Transverse colon (tissue), 4 donors: ENCODE results near the gene SRSF4.
"Not testable (repeated sequence)": the region's sequence is repeated elsewhere in the genome, so short reads cannot be mapped to it uniquely, and the experiment has no call there.

Source experiments
- CTCF ChIP-seq, 5 experiments: fragments of 200-600 bp in 3 of 5; fragments of 450-650 bp in 2 of 5; sonication (generic) in 3 of 5; IDR thresholded peaks; 1 replicate in 2 of 5; 2 replicates in 3 of 5; pipeline ENCODE4 v1.5.1; 2016 to 2017; ENCODE audit warnings: antibody characterized with exemption in 5 of 5, inconsistent platforms in 3 of 5, mild to moderate bottlenecking in 2 of 5, moderate library complexity in 1 of 5
- POLR2A ChIP-seq: fragments of 450-650 bp; IDR thresholded peaks from one replicate; pipeline ENCODE4 v1.6.1; 2016; ENCODE audit warnings: antibody characterized with exemption, mild to moderate bottlenecking, moderate library complexity
- POLR2AphosphoS5 ChIP-seq, 3 donors: sonication (generic); formaldehyde crosslinking; IDR thresholded peaks; one replicate each; pipeline ENCODE4 v1.6.1; 2016; ENCODE audit warnings: antibody characterized with exemption in 3 of 3

GRCh38 chr1:29108041-29108440, 73.7 kb downstream of the SRSF4 start:
- TF ChIP-seq POLR2AphosphoS5 (IDR thresholded peaks at IDR 0.05); CTCF (IDR thresholded peaks at IDR 0.05); POLR2A: not testable (repeated sequence)
